ENCODE data around the gene BEND6.
"Not testable (repeated sequence)": the region's sequence is repeated elsewhere in the genome, so short reads cannot be mapped to it uniquely, and the experiment has no call there.

Gene BEND6

GRCh38 chr6:56986611-56987010, 31.7 kb downstream of the BEND6 start:
- DNase-seq: no peak

- DNase-seq: no peak
These were observed 33.2 kb downstream of the BEND6 start for GRCh38 chr6:56988145-56988544.

DNA sequence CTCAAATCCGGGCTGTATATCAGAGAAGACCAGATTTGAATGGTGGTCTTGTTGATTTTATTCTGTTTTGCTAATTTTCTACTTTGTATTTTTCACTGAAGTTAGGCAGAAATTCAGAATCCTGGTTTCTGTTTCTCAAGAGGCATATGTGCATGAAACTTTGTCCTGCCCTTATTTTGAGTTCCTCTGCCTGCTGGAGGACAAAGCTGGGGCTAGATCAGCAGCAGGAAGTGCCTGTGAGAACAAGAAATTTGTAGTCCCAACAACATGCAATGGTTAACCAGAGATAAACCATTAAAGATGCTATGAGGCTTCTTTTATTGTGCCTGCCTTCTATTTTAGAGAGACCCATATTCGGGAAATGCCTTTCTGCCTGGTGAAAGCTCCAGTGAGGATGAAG, 37.1 kb downstream of the BEND6 start:
- no peak for DNase-seq

DNA sequence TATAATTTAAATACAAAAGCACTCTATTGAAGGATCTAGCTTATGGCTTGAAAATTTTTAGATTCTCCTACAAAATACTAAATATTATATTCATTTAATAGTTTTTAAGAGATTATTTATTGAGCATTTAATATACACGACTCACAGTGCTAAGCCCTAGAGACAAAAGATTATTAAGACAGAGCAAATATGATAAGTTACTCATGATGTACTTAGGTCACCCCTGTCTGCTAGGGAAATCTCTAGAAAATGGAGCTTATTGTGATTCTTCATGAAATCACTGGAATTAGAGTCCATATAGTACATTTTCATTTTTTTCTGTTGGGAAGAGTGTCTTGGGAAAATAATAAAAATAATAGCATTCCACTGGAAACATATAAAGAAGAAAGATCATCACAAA, 37.8 kb downstream of the BEND6 start:
- DNase-seq: no peak

GRCh38 chr6:56995347-56995902, 40.5 kb downstream of the BEND6 start:
- DNase-seq: no peak

DNA sequence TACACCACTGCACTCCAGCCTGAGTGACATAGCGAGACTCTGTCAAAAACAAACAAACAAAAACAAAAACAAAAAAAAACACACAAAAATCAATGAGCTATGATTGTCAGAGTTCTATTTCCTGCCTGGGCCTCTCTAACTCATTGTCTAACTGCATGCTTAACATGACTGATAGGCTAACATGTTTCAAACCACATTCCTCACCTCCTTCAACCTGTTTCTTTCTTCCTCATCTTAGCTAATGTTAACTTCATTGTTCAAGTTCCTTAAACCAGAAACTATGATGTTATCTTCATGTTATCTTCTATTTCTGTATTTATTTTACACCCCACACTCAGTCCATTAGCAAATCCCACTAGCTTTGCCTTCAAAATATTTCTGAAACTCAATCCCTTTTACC, 41.5 kb downstream of the BEND6 start:
- DNase-seq: no peak

DNA sequence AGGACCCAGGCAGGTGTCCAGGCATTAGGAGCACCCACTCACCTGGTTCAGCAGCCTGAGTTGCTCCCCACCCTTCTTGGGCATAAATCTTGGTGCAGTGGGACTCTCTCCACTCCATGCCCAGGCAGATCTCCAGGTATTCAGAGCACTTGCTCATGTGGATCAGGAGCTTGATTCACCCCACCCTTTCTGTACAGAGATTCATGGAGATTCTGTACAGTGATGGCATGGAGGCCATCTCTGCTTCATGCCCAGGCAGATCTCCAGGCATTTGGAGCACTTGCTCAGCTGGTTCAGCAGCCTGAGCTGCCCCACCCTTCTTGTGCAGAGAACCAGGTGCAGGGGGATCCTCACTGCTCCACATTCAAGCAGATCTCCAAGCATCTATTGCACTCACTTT, 44.1 kb downstream of the BEND6 start:
- no peak for DNase-seq

- not testable (repeated sequence) for DNase-seq
These were observed 44.8 kb downstream of the BEND6 start for GRCh38 chr6:56999748-57000147.

- DNase-seq: no peak
These were observed 47.3 kb downstream of the BEND6 start for GRCh38 chr6:57002197-57002596.

DNA sequence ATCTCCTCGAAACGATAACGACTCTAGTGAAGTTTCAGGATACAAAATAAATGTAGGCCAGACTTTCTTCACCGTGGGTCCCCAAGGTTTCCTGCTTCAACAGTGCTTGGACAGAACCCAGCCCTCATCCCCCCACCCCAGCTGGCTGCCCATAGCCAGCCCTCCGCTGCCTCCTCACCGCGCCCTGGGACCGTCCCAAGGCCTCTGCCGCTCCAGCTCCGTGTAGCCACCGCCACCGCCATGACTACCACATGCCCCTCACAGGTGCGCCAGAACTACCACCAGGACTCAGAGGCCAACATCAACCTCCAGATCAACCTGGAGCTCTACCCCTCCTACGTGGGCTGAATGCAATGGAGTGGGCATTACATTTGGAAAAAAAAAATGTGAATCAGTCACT, 49.4 kb downstream of the BEND6 start:
- DNase-seq: no peak

- no peak for DNase-seq
These were observed 51.2 kb downstream of the BEND6 start for GRCh38 chr6:57006101-57006500.

GRCh38 chr6:57008069-57008468, 53.2 kb downstream of the BEND6 start:
- DNase-seq: not testable (repeated sequence)

DNA sequence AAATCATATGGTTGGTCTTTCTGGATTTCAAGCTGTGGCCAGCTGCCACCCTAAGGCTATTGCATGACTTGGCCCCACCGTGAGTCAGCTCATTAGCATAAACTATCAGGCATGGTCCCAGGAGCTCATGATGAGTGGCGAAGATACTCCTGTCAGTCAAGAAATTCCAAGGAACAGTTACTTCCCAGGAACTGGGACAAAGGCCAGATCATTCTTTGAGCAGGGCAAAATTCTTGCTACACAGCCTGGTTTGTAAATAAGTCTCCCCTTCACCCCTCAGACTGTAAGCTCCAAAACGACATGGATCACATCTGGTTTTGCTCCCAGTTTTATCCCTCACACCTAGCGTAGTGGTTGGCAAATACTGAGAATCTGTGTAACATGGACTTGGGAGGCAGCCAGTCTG, 58.6 kb downstream of the BEND6 start:
- DNase-seq: no peak

DNA sequence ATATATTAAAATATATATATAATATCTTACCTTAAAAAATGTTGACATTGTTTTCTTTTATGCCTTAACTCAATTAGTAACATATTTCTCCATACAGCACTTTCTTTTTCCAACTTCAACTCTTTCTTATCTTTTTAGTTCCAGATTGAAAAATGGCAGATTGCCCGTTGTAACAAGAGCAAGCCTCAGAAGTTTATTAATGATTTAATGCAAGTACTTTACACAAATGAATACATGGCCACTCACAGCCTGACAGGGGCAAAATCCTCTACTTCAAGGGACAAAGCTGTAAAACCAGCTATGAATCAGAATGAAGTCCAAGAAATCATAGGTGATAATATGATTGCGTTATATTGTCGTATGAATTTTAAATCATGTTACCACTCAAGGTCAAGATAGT, 62.2 kb downstream of the BEND6 start:
- no peak for DNase-seq

- no peak for DNase-seq
These were observed 62.9 kb downstream of the BEND6 start for GRCh38 chr6:57017841-57018240.

- DNase-seq: no peak
These were observed 64.5 kb downstream of the BEND6 start for GRCh38 chr6:57019434-57019833.

DNA sequence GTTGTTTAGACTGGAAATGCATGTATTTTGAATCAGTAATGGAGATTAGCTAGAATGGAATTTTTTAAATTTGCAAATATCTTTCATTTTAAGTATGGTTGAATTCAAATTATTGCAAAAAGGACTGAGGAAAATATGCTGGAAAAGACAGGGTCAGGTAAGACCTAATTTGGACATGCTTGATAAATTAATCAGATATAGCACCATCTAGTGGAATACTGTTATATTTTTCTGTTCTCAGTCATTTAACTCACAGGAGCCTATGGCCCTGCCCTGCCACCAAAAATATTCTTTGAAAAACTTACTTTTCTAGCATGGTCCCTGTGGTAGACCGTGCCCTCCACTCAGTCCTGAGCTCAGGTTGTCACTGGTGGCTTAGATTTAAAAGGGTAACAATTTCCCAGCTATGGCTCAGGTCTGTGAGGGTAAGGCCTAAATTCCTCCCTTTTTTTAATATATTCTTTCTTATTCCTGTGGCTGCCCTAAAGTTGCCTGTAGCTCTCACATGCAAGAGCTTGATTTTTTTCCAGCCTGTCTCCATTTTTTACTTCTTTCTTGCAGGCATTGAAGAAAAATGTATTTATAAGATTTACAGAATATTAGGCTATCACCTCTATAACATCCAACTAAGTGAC, 66.3 kb downstream of the BEND6 start:
- DNase-seq: peak; percentile 59

- no peak for DNase-seq
These were observed 69.4 kb downstream of the BEND6 start for GRCh38 chr6:57024321-57024720.

- no peak for DNase-seq
These were observed 69.9 kb downstream of the BEND6 start for GRCh38 chr6:57024775-57025174.

DNA sequence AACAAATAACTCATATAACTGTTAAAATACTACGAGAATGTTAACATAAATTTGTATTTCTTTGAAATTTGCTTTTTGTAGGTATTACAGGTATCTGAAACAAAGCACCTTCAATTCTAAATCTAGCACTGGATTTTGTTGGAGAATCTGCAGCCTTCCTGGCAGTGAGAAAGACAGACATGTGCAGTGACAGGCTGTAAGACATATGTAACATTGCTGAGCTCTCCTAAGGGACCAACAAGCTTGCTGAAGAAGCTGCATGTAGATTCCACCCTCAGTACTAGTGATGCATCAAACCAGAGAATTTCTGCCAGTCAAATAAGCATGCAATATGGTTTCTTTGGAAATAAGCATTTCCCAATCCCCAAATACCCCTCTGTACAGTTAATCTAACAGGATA, 71.1 kb downstream of the BEND6 start:
- no peak for DNase-seq

DNA sequence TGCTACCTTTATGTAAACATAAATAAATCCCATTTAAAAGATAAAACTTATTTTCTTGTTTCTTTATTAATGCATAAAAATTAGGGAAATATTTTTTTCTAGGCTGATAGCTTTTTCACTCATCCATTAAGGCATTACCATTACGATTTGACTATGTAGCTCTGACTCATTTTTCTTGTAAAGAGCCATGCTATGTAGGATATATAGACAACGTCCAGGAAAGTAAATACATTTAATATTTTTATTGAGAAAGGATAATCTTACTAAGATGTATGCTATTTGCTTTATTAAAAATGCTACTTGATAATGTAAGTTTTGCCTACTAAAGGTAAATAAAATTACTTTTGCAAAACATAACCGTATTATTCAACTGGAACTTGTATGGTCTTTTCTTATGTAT, 72.4 kb downstream of the BEND6 start:
- DNase-seq: no peak

DNA sequence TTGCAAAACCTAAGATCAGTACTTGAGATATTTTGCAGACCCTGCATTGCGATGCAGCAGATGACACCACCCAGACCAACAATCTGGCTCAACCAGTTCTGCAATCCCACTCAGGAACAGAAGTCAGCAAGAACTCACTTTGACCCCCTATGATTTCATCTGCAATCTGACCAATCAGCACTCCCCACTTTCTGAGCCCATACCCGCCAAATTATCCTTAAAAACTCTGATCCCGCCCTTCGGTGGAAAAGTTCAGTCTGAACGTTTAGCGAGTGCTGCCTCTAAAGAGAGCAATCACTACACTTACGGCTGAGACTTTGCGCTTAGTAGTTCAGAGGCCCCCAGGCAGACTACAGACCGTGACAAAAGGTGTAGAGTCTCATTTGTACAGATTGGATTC, 74.3 kb downstream of the BEND6 start:
- no peak for DNase-seq

DNA sequence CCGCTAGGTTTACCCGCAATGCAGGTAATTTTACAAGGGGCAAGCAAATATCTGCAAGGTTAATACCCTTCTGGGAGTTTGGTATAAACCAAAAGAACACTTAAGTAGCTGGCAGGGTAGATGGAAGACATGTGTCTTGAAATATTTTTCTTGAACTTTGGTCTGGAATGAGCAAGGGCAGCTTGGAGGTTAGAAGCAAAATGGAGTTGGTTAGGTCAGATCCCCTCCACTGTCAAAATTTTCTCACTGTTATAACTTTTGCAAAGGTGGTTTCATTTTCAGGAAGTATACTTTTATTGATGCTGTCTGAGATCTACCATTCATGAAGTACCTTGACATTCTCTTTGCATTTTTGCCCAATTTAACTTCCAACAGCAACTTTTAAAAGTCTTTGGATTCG, 78.3 kb downstream of the BEND6 start:
- DNase-seq: no peak

GRCh38 chr6:57035549-57035948, 80.6 kb downstream of the BEND6 start:
- no peak for DNase-seq

DNA sequence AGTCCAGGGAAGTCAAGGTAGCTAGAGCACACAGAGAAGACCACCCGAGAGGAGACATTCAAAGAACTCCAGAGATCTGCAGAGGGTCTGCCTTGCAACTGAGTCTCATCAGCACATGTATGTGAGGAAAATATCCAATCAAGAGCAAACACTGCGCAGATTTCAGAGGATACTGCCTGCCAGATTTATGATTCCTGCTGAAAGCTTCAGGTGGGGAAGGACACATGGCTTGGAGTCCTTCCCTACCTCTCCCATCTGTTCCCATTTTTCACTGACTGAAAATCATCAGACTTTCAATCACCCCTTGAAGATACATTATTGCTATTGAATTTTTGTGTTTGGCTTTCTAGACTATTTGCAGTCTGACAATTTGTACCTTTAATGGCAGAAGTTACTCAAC, 84.0 kb downstream of the BEND6 start:
- no peak for DNase-seq
